ENCODE measurements around the gene CPLX3.
A peak's percentile ranks its signal among the peaks of the same experiment; 100 is the strongest.

CPLX3 gene

DNA sequence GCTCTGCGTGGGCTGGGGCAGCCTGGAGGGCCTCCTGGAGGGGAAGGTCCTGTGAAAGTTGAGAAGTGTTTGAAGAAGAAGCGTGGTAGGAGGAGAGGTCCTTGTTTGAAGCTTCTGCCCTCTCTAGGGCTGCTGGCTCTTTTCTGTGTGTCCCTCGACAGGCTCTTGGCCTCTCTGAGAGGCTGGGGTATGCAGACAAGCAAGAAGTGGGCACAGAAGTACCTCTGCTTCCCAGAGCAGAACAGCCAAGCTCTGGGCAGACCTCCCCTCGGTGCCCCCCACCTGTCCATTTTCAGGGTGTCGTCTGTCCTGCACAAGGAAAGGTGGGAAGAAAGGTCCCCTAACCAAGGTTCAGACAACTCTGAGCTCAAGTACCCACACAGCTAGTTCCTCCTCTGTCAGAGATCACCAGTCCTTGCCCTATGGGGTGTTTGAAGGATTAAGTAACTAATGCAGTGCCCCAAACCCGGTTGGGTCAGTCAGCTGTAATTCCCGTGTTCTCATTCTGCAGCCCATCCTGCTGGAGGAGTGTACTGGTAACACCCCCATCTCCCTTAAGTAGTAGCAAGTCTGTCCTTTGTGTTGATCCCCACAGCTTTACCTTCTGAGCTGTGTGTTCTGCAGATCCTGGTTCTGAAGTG, 38.3 kb upstream of the CPLX3 start:
- DNase-seq (ENCODE audit: low read depth in 2 of 2): no peak

DNA sequence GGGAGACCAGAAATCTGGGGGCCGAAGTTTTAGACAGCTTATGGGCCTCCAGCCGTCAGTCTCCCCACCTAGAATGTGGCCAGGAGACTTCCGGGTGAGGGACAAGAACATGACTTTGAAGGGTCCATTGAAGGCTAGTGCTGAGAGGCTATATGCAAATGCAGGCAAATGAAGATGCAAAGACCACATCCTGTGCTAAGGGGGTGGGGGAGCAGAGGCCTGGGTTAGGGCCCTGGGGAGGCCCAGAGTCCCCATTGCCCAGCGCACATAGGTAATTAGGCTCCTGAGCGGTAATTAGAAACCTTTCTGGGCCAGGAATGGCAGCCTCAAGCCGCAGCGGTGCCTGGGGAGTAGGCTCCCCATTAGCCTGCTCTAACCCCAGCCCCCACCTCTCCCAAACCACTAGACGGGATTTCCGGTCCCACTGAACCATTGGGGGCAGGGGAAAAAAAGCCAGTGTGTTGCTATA, 37.7 kb upstream of the CPLX3 start:
- DNase-seq (ENCODE audit: low read depth in 2 of 2): no peak

DNA sequence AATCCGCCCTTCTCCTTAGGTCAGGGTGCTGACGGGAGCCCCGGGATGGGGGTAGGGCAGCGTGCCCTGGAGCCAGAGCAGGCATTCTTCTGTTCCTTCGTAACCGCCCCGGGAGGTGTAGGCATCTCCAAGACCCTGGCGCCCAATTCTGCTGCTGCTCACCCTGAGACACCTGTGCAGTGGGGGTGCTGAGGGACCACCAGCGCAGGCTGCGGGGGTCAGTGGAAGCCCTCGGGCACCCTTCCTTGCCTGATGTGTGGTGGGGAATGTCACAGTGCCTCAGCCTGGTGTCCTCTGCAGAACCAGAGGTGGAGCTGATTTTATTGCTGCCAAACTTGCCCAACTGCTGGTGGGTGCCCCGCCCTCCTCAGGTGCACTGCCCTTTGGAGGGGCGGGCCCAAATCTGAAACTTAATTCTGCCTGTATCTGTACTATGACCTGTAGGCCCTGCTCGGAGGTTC, 37.2 kb upstream of the CPLX3 start:
- DNase-seq (ENCODE audit: low read depth in 2 of 2): no peak

DNA sequence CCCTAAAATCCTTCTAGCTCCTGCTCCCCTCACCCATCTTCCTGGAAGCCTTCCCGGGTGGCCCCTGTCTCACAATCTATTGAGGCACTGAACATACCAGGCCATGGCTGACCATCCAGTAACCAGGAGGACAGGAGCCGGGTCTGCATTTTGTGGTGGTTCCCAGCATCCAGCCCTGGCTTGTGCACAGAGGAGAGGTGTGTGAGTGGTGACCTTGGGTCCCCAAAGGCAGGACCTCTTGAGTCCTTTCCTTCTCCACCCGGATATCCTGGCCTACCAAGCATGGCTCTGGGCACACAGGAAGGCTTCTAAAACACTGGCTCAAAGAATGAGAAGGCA, 36.7 kb upstream of the CPLX3 start:
- DNase-seq (ENCODE audit: low read depth in 2 of 2): no peak

DNA sequence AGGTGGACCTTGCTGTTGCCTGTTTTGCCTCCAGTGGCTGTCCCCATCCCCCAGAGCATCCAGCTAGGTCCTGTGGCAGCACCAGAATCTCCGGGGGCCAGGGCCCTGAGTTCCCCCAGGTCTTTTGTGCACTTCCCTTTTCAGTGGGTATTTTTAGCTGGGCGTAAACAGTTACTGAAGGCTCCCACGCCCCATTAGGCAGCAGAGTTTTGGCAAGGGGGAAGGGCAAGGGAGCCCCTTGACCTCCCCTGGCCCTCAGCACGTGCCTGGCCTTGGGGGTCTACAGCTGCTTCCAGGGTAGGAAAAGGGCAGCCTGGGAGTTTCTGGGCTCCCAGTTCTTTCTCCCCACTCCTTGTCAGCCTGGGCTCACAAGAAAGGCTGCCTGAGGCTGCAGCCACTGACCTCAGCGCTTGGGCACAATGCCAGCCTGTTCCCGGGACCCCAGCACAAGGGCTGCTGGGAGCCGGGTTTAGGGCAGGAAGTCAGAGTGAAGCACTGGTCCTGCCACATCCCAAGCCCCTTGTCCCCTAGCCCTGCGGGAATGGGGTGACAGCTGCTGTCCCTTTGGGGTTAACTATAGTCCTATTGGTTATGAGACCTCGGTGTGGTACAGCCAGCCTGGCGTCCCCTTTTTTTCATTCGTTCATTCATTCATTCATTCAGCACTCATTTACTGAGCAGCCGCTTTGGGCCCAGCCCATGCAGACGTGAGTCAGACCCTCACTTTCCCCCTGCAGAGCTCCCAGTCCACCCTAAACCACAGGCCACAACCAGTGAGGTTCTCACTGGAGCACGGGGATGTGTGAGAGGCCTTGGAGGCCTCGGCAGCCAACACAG, 36.1 kb upstream of the CPLX3 start:
- DNase-seq (ENCODE audit: low read depth in 2 of 2): no peak

DNA sequence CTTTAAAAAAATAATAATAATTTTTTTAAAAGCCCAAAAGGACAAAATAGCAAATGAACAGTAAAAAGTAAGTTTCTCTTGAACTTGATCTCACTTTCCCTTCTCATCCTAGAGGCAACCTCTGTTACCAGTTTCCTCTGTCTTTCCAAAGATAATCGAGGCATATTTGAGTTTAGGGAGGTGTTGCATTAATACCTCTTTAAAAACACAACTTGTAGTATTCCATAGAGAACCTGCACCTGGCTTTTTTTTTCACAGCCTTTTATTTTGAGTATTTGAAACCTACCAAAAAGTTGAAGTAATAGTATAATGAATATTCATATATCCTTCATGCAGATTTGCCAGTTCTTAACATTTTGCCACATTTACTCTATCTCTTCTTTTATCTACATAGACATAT, 35.4 kb upstream of the CPLX3 start:
- DNase-seq (ENCODE audit: low read depth in 2 of 2): no peak

DNA sequence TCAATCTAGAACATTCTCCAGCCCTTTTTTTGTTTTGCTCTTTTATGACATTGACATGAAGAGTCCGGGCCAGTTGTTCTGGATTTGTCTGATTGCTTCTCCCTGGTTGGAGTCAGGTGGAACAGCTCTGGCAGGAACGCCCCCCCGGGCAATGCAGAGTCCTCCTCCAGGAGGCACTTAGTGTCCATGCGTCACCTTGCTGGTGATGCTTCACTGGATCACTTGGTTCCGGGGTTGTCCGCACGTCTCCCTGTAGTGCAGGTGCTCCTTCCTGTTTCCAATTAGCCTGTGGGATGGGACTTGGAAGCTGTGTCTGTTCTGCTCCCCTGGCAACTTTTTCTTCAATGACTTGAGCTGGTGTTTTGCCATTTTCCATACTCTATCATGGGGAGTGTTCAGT, 34.8 kb upstream of the CPLX3 start:
- DNase-seq (ENCODE audit: low read depth in 2 of 2): no peak

DNA sequence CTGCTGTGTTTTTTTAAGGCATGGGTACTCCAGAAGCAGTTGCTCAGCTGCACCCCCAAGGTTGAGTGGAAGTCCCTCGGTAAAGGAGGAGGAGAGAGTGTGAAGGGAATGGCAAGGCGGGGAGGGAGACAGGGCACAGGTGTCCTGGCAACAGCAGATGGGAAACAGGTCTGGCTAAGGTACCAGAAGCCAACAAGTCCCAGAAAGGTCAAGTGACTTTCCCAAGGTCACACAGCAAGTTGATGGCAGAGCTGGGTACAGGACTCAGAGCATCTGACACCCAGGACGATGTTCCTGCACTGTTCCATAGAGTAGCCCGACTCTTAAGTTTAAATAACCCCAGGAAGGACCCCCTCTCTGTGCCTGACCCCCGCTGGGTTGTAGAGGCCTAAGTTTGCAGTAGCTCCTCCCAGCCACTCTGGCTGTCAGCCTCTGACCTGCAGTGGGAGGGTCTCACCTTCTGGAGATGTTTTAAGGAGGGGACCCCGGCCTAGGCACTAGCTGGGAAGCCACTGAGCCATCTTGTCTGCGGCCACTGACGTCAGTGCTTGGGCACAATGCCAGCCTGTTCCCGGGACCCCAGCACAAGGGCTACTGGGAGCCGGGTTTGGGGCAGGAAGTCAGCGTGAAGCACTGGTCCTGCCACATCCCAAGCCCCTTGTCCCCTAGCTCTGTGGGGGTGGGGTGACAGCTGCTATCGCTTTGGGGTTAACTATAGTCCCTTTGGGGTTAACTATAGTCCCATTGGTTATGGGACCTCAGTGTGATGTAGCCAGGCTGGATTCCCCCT, 34.0 kb upstream of the CPLX3 start:
- no peak for DNase-seq (ENCODE audit: low read depth in 2 of 2)

DNA sequence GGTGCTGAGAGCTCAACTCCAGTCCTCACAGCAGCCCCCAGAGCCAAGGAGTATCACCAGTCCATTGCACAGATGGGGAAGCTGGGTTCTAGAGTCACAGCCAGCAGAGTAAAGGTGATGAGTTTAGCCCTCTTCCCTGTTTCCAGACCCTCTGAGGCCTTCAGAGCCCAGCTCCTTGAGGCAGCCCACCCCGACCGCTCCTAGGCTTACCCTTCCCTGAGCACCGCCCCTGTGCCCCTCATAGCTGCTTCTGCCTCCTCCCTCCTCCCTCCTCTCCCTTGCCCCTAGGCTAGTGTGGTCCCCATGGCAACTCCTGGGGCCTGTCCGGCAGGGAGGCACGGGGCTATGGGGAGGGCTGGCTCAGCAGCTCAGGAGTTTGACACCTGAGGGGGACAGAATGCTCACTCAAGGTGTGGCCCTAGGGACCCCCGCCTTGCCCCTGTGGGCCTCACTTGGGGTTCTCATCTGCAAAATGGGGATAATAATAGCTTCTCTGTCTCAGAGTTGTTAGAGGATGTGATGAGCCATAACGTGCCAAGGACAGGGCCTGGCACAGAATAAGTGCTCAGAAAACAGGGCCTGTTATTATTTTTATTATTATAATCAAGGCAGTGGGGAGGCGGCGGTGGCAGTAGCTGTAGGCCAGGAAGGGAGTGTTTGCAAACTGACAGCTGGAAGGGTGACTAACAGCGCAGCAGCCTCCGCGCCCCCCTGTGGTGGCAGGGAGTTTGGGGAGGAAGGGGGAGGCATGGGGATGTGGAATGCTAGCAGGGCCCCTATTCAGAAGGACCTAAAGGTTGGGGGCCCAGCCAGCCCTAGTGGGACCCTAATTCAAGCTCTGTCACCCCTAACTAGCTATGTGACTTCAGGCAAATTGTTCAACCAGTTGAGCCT, 33.0 kb upstream of the CPLX3 start:
- DNase-seq (ENCODE audit: low read depth in 2 of 2): peak in 1 of 2 donors; percentile 62

DNA sequence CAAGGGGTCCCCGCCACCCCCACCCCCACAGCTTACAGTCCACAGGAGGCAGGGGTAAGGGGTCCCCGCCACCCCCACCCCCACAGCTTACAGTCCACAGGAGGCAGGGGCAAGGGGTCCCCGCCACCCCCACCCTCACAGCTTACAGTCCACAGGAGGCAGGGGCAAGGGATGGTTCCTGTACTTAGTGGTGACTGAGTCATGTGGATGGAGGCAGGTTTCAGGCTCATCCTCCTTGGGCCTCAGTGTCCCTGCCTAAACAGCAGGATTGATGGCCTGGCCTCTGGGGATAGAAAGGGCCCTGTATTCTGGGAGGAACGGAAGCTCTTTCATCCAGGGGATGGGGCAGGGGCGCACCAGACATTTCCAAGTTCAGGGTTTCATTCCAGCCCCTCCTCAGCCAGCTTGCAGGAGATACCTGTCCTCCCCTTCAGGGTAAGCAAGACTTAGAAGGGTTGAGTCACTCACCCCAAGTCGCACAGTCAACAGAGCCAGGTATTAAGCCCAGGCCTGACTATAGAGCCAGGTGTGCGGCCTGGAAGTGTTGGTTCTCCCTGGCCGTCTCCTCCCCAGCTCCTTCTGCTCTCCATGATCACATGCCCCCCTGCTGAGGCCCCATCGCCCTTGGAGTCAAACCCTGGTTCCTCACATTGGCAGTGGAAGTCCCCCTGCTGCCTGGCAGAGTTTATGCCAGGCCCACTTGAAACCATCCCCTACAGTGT, 32.0 kb upstream of the CPLX3 start:
- DNase-seq (ENCODE audit: low read depth in 2 of 2): no peak

DNA sequence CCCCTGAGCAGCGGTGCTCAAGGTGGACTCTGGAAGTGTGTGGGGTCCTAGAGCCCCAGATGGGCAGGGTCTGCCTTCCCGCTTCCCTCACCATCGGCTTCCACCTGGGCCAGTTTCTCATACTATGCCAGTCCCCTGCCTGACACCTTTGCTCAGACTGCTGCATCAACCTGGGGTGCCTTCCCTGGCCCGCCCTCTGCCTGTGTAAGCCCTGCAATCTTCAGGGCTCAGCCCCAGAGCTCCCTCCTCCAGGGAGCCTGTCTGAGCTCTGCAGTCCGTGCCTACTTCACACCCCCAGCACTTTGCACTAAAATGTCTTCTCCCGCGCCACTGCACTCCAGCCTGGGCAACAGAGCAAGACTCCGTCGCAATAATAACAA, 31.5 kb upstream of the CPLX3 start:
- DNase-seq (ENCODE audit: low read depth in 2 of 2): no peak

DNA sequence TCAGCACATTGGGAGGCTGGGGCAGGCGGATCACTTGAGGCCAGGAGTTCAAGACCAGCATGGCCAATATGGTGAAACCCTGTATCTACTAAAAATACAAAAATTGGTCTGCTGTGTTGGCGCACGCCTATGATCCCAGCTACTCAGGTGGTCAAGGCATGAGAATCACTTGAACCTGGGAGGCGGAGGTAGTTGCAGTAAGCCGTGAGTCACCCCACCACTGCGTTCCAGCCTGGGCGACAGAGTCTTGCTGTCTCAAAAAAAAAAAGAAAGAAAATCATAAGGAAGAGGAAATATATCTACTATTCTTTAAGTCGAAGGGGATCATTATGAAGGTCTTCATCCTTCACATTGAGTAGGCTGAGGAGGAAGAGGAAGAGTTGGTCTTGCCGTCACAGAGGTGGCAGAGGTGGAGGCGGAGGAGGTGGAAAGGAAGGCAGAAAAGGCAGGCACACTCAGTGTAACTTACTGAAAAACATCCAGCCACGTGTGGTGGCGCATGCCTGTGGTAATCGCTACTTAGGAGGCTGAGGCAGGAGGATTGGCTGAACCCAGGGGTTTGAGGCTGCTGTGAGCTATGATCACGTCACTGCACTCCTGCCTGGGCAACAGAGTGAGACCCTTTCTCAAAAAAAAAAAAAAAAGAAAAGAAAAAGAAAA, 30.3 kb upstream of the CPLX3 start:
- no peak for DNase-seq (ENCODE audit: low read depth in 2 of 2)

DNA sequence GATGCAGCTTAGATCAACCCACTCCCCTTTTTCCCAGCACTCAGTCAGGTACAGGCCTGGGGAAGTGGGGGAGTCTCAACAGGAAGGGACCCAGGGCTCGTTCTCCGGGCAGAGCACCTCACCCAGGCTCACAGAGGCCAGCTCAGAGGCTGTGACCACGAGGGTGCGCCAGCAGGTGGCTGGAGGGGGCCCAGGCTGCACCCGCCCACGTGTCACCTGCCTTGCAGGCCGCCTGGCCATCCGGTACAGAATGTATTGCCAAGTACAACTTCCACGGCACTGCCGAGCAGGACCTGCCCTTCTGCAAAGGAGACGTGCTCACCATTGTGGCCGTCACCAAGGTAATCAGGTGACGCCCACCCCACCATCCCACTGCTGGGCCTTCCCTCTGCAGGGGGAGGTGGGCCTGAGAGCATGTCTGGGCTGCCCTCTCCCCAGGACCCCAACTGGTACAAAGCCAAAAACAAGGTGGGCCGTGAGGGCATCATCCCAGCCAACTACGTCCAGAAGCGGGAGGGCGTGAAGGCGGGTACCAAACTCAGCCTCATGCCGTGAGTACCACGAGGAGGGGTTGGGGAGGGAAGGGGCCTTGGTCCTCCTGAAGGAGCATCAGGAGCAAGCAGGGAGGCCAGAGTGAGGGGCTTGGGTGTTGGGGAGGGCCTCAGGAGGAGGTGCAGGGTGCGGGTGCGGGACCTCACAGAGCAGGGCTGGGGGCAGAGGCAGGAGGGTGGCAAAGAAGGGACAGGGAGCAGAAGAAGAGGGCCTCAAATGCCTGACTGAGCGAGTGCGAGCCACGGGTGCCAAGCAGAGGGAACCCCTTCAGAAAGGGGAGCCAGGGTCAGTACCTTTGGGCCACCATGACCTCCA, 27.8 kb upstream of the CPLX3 start:
- DNase-seq (ENCODE audit: low read depth in 2 of 2): no peak

DNA sequence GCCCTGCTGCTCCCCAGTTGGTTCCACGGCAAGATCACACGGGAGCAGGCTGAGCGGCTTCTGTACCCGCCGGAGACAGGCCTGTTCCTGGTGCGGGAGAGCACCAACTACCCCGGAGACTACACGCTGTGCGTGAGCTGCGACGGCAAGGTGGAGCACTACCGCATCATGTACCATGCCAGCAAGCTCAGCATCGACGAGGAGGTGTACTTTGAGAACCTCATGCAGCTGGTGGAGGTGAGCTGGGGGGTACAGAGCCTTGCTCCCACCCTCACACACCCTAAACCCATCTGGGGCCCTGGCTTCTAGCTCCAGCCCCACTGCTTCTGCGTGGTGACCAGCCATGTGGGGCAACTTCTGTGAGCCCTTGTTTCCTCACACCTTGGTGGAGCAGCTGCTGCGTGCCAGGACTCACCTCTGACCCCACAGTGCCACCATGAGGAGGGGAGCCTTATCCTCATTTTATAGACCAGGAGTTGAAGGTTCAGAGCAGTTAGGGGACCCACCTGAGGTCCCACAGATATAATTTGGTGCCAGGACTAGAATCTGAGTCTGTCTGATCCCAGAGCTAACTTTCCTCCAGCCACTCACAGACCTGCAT, 27.1 kb upstream of the CPLX3 start:
- DNase-seq (ENCODE audit: low read depth in 2 of 2): no peak

DNA sequence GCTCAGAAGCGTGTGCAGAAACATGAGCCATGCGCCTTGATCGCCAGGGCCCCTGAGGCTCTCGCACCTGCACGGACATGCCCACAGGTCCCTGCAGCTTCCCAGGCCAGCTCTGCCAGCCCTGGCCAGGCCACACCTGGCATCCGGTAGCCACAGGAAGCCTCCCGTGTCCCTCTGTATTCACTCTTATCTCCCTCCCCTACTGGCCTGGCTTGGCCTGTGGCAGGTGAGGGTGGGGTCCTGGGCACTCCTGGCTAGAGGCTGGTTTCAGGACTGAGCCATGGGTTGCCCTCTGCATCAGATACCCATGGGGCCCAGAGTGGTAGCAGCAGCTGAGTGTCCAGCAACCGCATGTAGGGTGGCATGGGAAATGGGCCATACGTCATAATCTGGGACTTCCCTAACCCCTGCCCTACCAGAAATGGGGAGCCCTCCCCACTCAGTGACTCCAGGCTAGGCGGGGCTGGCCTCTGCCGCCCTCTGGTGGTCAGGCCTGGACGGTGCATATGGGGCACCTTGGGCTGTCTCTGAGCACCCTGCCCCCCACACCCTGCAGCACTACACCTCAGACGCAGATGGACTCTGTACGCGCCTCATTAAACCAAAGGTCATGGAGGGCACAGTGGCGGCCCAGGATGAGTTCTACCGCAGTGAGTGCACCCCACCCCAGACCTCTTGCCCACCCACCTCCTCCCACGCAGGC, 26.4 kb upstream of the CPLX3 start:
- DNase-seq (ENCODE audit: low read depth in 2 of 2): peak; percentile 64 to 71

DNA sequence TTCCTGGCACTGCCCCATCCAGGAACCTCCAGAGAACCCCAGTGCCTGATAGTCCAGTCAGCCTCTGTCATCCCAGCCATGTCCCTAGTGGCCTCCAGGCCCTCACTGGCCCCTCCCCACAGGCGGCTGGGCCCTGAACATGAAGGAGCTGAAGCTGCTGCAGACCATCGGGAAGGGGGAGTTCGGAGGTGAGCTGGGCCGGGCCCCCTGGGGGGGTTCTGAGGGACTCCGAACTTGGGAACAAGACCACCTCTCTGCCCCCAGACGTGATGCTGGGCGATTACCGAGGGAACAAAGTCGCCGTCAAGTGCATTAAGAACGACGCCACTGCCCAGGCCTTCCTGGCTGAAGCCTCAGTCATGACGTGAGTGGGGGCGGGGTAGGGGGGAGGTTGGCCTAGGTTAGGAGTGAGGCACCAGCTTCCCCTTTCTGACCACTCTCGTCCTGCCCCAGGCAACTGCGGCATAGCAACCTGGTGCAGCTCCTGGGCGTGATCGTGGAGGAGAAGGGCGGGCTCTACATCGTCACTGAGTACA, 25.8 kb upstream of the CPLX3 start:
- no peak for DNase-seq (ENCODE audit: low read depth in 2 of 2)

DNA sequence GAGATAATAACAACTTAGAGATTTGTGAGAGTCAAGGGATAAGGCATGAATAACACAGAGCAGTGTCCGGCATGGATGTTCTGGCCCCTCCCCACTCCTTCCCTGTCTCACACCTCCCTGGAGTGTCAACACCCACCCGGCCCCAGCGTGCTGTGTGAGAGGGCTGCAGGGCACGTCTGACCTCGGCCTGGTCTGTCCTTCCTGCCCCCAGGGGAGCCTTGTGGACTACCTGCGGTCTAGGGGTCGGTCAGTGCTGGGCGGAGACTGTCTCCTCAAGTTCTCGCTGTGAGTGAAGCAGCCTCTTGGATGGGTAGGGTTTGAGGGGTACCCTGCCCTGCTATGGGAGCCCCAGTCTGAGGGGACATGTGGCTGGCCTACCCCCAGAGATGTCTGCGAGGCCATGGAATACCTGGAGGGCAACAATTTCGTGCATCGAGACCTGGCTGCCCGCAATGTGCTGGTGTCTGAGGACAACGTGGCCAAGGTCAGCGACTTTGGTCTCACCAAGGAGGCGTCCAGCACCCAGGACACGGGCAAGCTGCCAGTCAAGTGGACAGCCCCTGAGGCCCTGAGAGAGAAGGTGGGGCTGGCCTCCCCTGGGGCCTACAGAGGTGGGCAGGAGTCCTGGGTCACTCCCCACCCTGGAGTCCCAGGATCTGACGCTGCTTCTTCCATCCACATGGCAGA, 25.0 kb upstream of the CPLX3 start:
- no peak for DNase-seq (ENCODE audit: low read depth in 2 of 2)

DNA sequence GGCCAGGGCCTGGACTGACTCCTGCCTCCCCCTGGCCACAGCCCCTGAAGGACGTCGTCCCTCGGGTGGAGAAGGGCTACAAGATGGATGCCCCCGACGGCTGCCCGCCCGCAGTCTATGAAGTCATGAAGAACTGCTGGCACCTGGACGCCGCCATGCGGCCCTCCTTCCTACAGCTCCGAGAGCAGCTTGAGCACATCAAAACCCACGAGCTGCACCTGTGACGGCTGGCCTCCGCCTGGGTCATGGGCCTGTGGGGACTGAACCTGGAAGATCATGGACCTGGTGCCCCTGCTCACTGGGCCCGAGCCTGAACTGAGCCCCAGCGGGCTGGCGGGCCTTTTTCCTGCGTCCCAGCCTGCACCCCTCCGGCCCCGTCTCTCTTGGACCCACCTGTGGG, 24.1 kb upstream of the CPLX3 start:
- DNase-seq (ENCODE audit: low read depth in 2 of 2): no peak

All from stimulated activated CD8-positive, alpha-beta memory T cell treated with anti-CD3 and anti-CD28 coated beads, Interleukin-15, amount 100 ng/mL, for 4 hours (primary cell).